Cardiac muscle cell (in vitro differentiated cells and primary cell): Measurements from ENCODE around the gene FNDC1. TPM values are rescaled to one million over a fixed set of nuclear protein-coding genes. Genes with fewer than 3 reads are reported as not detected.

Experiments
- DNase-seq, 2 donors: peaks; one replicate each; pipeline versions ENCODE4 v3.0.0 to v3.0.0-alpha.2; 2010 to 2017; ENCODE audit warnings: low read depth in 1 of 2, low spot score in 1 of 2
- H3K27ac ChIP-seq: fragments of 200-600 bp; sonication (generic); 2 replicates; pipeline ENCODE4 v1.5.1; 2016
- H3K27me3 ChIP-seq: fragments of 200-600 bp; sonication (generic); 2 replicates; pipeline ENCODE4 v1.6.0; 2016; ENCODE audit warnings: control low read depth
- H3K36me3 ChIP-seq: fragments of 200-600 bp; sonication (generic); 2 replicates; pipeline ENCODE4 v1.5.1; 2016; ENCODE audit warnings: control low read depth
- H3K4me1 ChIP-seq: fragments of 200-600 bp; sonication (generic); 2 replicates; pipeline ENCODE4 v1.8.1; 2017; ENCODE audit warnings: low read depth, mild to moderate bottlenecking, mixed run types
- H3K4me3 ChIP-seq: fragments of 200-600 bp; sonication (generic); 2 replicates; pipeline ENCODE4 v1.5.1; 2016; ENCODE audit warnings: mild to moderate bottlenecking
- H3K9me3 ChIP-seq: fragments of 200-600 bp; sonication (generic); 2 replicates; pipeline ENCODE4 v1.5.1; 2017; ENCODE audit warnings: low read depth, mild to moderate bottlenecking, control low read depth
- polyA plus RNA-seq: library from polyadenylated mRNA; unstranded; fragments of >200 nt; fragmentation: Nextera tagmentation; extraction: Ambion mirVana; gene quantifications from 2 replicates; pipeline ENCODE4 v1.2.1, GENCODE V29; 2016
- total RNA-seq: library from RNA; depleted of rRNA; stranded (reverse); fragments of >200 nt; gene quantifications from 2 replicates; pipeline ENCODE4 v1.2.3, GENCODE V29; 2016
- TF ChIP-seq, protein P1 (sequence below): IDR thresholded peaks from 2 replicates; pipeline ENCODE4 v1.5.1; 2012; ENCODE audit warnings: low read depth, mild to moderate bottlenecking, low read length

The FNDC1 gene
- total and polyA plus RNA-seq, 2 experiments from 2014 or later, result 0.30 TPM; not detected in 1

DNA sequence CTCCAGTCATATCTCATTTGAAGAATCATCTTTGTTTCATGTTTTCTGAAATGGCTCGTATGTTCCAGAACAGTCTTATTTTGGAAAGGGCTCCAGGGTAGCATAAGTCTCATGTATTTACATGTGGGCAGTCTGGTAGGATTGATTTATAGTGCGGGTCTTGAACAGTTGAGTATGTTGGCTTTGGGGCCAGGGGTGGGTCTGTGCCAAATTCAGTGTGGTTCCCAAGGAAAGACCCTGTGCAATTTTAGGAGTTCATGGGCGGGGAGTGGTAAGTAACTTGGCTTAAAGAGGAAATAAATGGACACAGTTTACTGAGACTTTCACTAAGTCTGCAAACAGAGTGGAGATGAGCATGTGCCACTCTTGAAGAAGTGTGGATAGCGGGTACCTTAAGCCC, 7.7 kb downstream of the FNDC1 start:
- H3K9me3 ChIP-seq, result no peaks in the 10 kb centered on the region
- DNase-seq, result no peak
- H3K4me1 ChIP-seq, result no peaks in the 10 kb centered on the region
- TF ChIP-seq, protein P1, sequence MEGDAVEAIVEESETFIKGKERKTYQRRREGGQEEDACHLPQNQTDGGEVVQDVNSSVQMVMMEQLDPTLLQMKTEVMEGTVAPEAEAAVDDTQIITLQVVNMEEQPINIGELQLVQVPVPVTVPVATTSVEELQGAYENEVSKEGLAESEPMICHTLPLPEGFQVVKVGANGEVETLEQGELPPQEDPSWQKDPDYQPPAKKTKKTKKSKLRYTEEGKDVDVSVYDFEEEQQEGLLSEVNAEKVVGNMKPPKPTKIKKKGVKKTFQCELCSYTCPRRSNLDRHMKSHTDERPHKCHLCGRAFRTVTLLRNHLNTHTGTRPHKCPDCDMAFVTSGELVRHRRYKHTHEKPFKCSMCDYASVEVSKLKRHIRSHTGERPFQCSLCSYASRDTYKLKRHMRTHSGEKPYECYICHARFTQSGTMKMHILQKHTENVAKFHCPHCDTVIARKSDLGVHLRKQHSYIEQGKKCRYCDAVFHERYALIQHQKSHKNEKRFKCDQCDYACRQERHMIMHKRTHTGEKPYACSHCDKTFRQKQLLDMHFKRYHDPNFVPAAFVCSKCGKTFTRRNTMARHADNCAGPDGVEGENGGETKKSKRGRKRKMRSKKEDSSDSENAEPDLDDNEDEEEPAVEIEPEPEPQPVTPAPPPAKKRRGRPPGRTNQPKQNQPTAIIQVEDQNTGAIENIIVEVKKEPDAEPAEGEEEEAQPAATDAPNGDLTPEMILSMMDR, result no peak
- H3K4me3 ChIP-seq, result no peak overlapping the region
- no peak overlapping the region for H3K27ac ChIP-seq
- H3K27me3 ChIP-seq, result peaks cover 41% of the 10 kb centered on the region
- H3K36me3 ChIP-seq, result no peaks in the 10 kb centered on the region

DNA sequence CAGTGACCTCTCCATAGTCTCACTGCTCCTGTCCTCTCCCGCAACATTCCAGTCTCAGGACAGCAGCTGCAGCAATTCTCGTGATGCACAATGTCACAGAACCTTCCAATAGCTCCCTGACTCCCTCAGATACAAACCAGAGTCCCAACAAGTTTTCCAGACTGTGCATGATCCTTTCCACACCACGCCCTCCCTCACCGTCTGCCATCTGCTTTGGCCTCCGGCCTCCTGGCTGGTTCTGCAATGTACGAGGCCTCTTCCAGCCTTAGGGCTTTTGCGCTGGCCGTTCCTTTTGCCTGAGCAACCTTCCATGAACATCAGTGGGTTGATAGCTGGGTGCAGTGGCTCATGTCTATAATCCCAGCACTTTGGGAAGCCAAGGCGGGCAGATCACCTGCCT, 9.6 kb downstream of the FNDC1 start:
- no peak for DNase-seq
- H3K27me3 ChIP-seq, result peaks cover 21% of the 10 kb centered on the region
- TF ChIP-seq, protein P1, result no peak
- no peaks in the 10 kb centered on the region for H3K9me3 ChIP-seq
- H3K36me3 ChIP-seq, result no peaks in the 10 kb centered on the region
- H3K4me3 ChIP-seq, result no peak overlapping the region
- no peak overlapping the region for H3K27ac ChIP-seq
- no peaks in the 10 kb centered on the region for H3K4me1 ChIP-seq

DNA sequence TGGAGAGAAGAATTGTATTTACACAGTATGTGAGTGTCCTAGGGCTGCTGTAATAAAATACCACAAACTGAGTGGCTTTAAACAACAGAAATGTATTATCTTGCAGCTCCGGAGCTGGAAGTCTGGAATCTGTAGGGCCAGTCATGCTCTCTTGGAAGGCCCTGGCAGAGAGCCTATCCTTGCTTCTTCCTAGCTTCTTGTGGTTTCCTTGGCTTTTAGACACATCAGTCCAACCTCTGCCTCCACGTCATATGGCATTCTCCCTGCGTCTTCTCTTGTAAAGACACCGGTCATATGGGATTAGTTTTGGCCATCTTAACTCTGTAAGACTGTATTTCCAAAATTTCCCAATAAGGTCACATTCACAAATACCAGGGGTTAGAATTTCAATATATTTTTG, 10.8 kb downstream of the FNDC1 start:
- Histone ChIP-seq H3K36me3 (no peaks in the 10 kb centered on the region), H3K4me1 (no peaks in the 10 kb centered on the region), H3K4me3 (no peak overlapping the region), H3K9me3 (no peaks in the 10 kb centered on the region), H3K27me3 (peaks cover 10% of the 10 kb centered on the region), H3K27ac (no peak overlapping the region)
- TF ChIP-seq, protein P1, result no peak
- peak in 1 of 2 donors; percentile 97 for DNase-seq

DNA sequence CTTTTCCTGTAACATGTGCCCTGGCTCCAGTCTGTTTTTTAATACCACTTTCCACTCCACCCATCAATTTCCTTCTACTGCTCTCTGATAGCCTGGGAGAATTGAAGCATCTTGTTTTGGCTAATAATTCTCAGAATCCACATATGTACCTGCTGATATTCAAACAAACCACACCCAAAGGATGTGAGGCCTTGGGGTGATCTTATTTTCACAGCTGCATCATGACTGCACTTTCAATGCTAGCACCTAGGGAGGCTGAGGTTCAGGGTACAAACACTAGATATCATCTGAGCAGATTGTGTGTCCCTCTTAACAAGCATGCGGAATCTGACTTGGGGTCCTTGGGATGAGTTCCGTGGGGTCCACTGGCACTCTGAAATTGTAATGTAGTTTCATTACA, 12.7 kb downstream of the FNDC1 start:
- H3K4me3 ChIP-seq, result no peak overlapping the region
- H3K27me3 ChIP-seq, result no peaks in the 10 kb centered on the region
- H3K9me3 ChIP-seq, result no peaks in the 10 kb centered on the region
- DNase-seq, result no peak
- no peaks in the 10 kb centered on the region for H3K36me3 ChIP-seq
- TF ChIP-seq, protein P1, result no peak
- no peak overlapping the region for H3K27ac ChIP-seq
- no peaks in the 10 kb centered on the region for H3K4me1 ChIP-seq

DNA sequence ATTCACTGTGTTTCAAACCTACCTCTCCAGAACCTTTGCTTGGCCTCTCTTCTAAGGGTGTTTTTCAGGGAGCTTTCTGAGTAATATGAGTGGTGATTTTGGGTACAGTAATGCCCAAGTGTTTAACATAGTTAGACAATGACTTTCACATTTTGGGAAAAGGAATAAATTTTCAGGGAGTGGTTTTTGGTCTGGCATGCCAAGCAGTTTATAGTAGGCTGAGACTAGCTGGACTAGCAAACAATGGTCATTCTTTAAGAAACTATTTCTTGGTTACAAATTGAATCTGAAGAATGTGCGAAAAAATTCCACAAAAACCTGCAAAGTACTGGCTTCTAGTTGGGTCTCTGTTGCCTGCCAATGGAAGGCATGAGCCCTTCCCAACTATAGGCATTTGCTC, 15.4 kb downstream of the FNDC1 start:
- Histone ChIP-seq H3K4me1 (no peaks in the 10 kb centered on the region), H3K4me3 (no peak overlapping the region)

More for the DNA sequence above, 15.4 kb downstream of the FNDC1 start:
- peak in 1 of 2 donors; percentile 67 for DNase-seq
- TF ChIP-seq, protein P1, result no peak
- Histone ChIP-seq H3K27ac (no peak overlapping the region), H3K9me3 (no peaks in the 10 kb centered on the region), H3K27me3 (no peaks in the 10 kb centered on the region), H3K36me3 (no peaks in the 10 kb centered on the region)
